Adrenal gland (tissue), 5 donors: ENCODE results near the gene SLC2A4.
"Not testable (repeated sequence)": the region's sequence is repeated elsewhere in the genome, so short reads cannot be mapped to it uniquely, and the experiment has no call there.

ENCODE experiments used
- CTCF ChIP-seq, 6 experiments: fragments of 450-650 bp in 4 of 6; fragments of 200-600 bp in 2 of 6; sonication (generic) in 1 of 6; IDR thresholded peaks; 1 replicate in 5 of 6; 2 replicates in 1 of 6; pipeline versions ENCODE4 v1.5.1 to v1.8.0; 2016 to 2021; ENCODE audit warnings: antibody characterized with exemption in 6 of 6, mild to moderate bottlenecking in 2 of 6, moderate library complexity in 1 of 6
- POLR2A ChIP-seq, 2 donors: fragments of 450-650 bp; IDR thresholded peaks; one replicate each; pipeline ENCODE4 v1.6.1; 2017; ENCODE audit warnings: antibody characterized with exemption in 2 of 2, mild to moderate bottlenecking in 2 of 2, moderate library complexity in 1 of 2
- donor health status: DM: no; HTN: no; CAD: no.

GRCh38 chr17:7243838-7244237, 37.7 kb upstream of the SLC2A4 start:
- TF ChIP-seq CTCF, POLR2A (IDR thresholded peaks at IDR 0.05): not testable (repeated sequence)
